ENCODE data around the gene GFRA4. TPM values are rescaled to one million over a fixed set of nuclear protein-coding genes. Genes with fewer than 3 reads are reported as not detected.

The GFRA4 gene
- total RNA-seq, 1 experiment from 2014 or later, result not detected

DNA sequence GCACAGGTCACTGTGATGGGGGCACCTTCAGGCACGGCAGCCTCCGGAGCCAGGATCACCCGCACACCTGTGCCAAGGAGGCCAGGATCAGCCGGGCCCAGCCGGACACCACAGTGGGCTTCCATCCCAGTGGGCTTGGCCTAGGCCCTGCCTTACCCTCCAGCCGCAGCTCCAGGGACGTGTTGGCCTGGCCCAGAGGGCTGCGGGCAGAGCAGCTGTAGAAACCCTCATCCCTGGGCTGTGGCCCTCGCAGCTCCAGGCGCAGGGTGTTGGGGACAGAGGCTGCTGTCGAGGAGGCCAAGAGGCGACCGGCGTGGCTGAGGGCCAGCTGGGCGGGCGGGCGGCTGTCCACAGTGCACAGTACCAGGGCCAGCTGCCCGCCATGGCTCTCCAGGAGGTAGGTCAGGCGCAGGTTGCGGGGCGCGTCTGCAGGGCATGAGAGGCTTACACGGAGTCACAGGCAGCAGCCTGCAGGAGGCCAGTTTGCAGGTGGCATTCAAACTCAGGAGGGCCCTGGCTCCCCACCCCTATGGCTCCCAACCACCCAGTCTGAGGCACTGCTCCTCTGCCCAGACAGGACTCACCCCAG, 29.6 kb upstream of the GFRA4 start:
- Histone ChIP-seq H3K18ac (ENCODE audit: insufficient read length, low read depth, low read length) (no peak overlapping the region), H2BK20ac (ENCODE audit: low read depth, low read length, poor library complexity, severe bottlenecking) (no peak overlapping the region), H3K4me2 (ENCODE audit: insufficient read depth, insufficient read length, low read length) (no peak overlapping the region), H3K79me2 (ENCODE audit: insufficient read depth, low read length) (no peaks in the 10 kb centered on the region), H3K4me1 (ENCODE audit: insufficient read depth, low read length) (no peaks in the 10 kb centered on the region), H3K27ac (ENCODE audit: insufficient read length, low read depth, low read length) (no peak overlapping the region), H3T11ph (ENCODE audit: low read length) (no peak overlapping the region), H3K27me3 (ENCODE audit: insufficient read depth, low read length) (no peaks in the 10 kb centered on the region), H3K9me3 (ENCODE audit: control insufficient read depth, low read depth, low read length) (no peaks in the 10 kb centered on the region), H2BK15ac (ENCODE audit: low read depth, low read length) (no peak overlapping the region), H3K9ac (ENCODE audit: extremely low read depth, insufficient read length, low read length) (no peak overlapping the region), H4K91ac (ENCODE audit: insufficient read length, low read depth, low read length) (no peak overlapping the region), H3K79me1 (ENCODE audit: insufficient read depth, low read depth, low read length, poor library complexity, severe bottlenecking) (no peaks in the 10 kb centered on the region), H3K14ac (ENCODE audit: insufficient read depth, low read length) (no peak overlapping the region; the same call in 1 of the 2 replicates), H3K56ac (ENCODE audit: insufficient read length, low read depth, low read length) (no peak overlapping the region), H2AK5ac (ENCODE audit: insufficient read length, low read length) (no peak overlapping the region), H2BK120ac (ENCODE audit: low read depth, low read length, poor library complexity, severe bottlenecking) (no peak overlapping the region), H2BK5ac (ENCODE audit: insufficient read length, low read length) (no peak overlapping the region), H2AFZ (ENCODE audit: low read length) (no peak overlapping the region), H4K5ac (ENCODE audit: insufficient read length, low read depth, low read length) (no peak overlapping the region), H4K8ac (replicated peaks; ENCODE audit: insufficient read length, low read depth, low read length) (no peak overlapping the region), H3K23me2 (ENCODE audit: insufficient read length, low read depth, low read length, poor library complexity, severe bottlenecking) (no peaks in the 10 kb centered on the region), H3K23ac (ENCODE audit: insufficient read length, low read depth, low read length) (no peak overlapping the region), H3K4ac (ENCODE audit: low read depth, low read length) (no peak overlapping the region), H2BK12ac (ENCODE audit: insufficient read length, low read depth, low read length) (no peak overlapping the region), H4K20me1 (ENCODE audit: control insufficient read depth, insufficient read depth, insufficient read length) (no peaks in the 10 kb centered on the region)
- Mint-ChIP-seq H3K36me3 (ENCODE audit: insufficient read depth in 1 of 3, low read depth in 3 of 3) (no peaks in the 10 kb centered on the region; a peak in 1 of 7 replicates), H3K9me3 (peaks cover 3% of the 10 kb centered on the region in 2 experiments; a peak in 3 of 5 replicates), H3K27me3 (ENCODE audit: low read depth) (peaks cover 4% of the 10 kb centered on the region), H3K4me1 (peaks cover under 1 to 3% of the 10 kb centered on the region in 2 experiments; a peak in 3 of 4 replicates), H3K4me3 (no peak overlapping the region), H3K27ac (no peak overlapping the region)
- no peak for DNase-seq
- WGBS (ENCODE audit: extremely low coverage, insufficient read length, low lambda C conversion rate), result no CpG with 5 or more reads among the region's 23 CpGs
- no peak for TF ChIP-seq CTCF (conservative IDR thresholded peaks at IDR 0.05)
